ENCODE results near the gene AGT. TPM values are rescaled to one million over a fixed set of nuclear protein-coding genes. Genes with fewer than 3 reads are reported as not detected.

The AGT gene
- total RNA-seq, 1 experiment from 2014 or later: not detected

DNA sequence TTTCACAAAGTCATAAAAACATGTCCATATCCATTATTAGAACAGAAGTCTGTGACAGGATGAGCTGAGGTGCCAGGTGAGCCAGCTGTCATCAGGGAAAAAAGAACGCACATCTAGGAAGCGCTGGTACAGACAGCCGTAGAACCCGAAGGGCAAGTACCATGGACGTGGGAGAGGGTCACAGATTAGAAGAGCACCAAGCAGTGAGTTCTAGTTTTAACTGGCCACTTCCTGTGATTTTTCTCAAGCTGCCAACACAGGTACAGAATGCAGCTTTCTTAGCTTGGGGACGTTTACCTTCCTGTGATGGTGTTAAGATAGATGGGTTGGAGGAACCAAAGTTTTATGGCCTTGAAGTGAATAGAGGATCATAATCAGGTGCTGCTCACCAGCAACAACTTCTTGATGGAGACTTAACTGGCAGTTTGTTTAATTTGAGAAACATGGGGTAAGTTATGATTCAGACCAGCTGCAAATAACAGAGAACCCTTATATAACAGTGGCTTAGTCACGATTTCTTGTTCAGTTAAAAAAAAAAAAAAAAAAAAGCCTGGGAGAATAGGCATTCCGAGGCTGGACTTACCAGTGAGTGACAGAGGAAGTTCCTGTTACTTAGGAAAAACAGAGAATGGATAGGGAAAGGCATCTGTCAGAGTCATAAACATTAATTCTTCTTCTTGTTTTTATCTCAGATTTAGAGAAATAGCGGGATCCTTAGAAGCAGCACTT lies 30.9 kb downstream of the AGT start:
- DNase-seq: no peak

DNA sequence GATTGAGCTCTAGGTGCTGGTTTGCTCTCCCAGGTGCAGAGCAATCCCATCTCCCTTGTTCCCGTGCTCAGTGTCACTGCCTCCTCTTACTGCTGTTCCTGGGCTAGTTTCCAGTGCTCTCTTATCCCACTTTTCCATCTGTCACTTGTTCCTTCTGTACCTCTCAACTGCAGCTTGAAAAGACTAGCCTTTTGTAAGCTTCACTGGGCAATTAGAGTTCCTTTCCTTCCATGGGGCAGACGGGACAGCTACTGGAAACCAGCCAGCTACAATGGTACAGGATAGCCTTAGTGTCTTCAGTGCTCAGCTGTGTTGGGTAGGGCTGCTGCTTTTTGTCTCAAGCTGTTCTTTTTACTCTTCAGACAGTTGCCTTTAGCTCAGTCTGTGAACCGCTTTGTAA lies 31.6 kb downstream of the AGT start:
- Histone ChIP-seq H3K4me1 (ENCODE audit: low read length) (no peaks in the 10 kb centered on the region), H3K27me3 (ENCODE audit: low read length) (no peaks in the 10 kb centered on the region), H3K4me2 (ENCODE audit: low read depth, low read length, poor library complexity, severe bottlenecking) (no peak overlapping the region), H3K9me3 (ENCODE audit: low read length) (no peaks in the 10 kb centered on the region), H3K4me3 (ENCODE audit: low read length) (no peak overlapping the region), H3K27ac (ENCODE audit: low read length) (no peak overlapping the region), H4K20me1 (ENCODE audit: insufficient read depth, low read depth, low read length) (no peaks in the 10 kb centered on the region), H3K79me2 (ENCODE audit: low read length) (no peaks in the 10 kb centered on the region), H3K36me3 (ENCODE audit: insufficient read depth, low read length) (peaks cover 77% of the 10 kb centered on the region), H3K9me2 (replicated peaks; ENCODE audit: insufficient read depth, low read length) (no peaks in the 10 kb centered on the region), H2AFZ (ENCODE audit: low read length) (no peak overlapping the region), H3K9ac (ENCODE audit: low read length) (no peak overlapping the region)
- DNase-seq: no peak

More for the DNA sequence above, 30.9 kb downstream of the AGT start:
- no peaks in the 10 kb centered on the region for H3K79me2 ChIP-seq (ENCODE audit: low read length)
- H3K36me3 ChIP-seq (ENCODE audit: insufficient read depth, low read length): peaks cover 71% of the 10 kb centered on the region
- H3K9ac ChIP-seq (ENCODE audit: low read length): no peak overlapping the region
- H2AFZ ChIP-seq (ENCODE audit: low read length): no peak overlapping the region
- H3K4me1 ChIP-seq (ENCODE audit: low read length): no peaks in the 10 kb centered on the region
- H3K4me3 ChIP-seq (ENCODE audit: low read length): no peak overlapping the region
- H3K4me2 ChIP-seq (ENCODE audit: low read depth, low read length, poor library complexity, severe bottlenecking): no peak overlapping the region
- H3K9me2 ChIP-seq (replicated peaks; ENCODE audit: insufficient read depth, low read length): no peaks in the 10 kb centered on the region
- no peaks in the 10 kb centered on the region for H3K27me3 ChIP-seq (ENCODE audit: low read length)
- H3K9me3 ChIP-seq (ENCODE audit: low read length): no peaks in the 10 kb centered on the region
- no peaks in the 10 kb centered on the region for H4K20me1 ChIP-seq (ENCODE audit: insufficient read depth, low read depth, low read length)
- H3K27ac ChIP-seq (ENCODE audit: low read length): no peak overlapping the region

DNA sequence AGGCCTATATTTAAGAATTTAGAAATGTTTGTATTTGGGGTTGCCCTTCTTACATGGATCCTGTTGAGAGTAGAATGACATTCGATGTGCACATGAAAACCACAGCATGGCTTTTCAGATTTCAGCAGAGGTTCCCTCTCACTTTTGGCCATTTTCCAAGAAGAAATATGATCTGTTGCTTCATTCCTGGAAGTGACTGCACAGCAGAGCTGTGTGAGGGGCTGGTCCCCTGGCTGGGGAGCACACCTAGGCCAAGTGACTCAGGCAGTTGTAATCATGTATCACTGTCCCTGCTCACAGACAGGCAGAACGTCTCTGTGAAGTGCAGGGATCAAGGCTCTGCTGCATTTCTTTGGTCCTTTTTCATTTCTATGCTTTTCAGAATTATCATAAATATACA lies 32.3 kb downstream of the AGT start:
- Histone ChIP-seq H3K4me1 (ENCODE audit: low read length) (no peaks in the 10 kb centered on the region), H2AFZ (ENCODE audit: low read length) (no peak overlapping the region), H3K36me3 (ENCODE audit: insufficient read depth, low read length) (peaks cover 74% of the 10 kb centered on the region), H4K20me1 (ENCODE audit: insufficient read depth, low read depth, low read length) (no peaks in the 10 kb centered on the region), H3K4me2 (ENCODE audit: low read depth, low read length, poor library complexity, severe bottlenecking) (no peak overlapping the region), H3K9me3 (ENCODE audit: low read length) (no peaks in the 10 kb centered on the region), H3K9me2 (replicated peaks; ENCODE audit: insufficient read depth, low read length) (no peaks in the 10 kb centered on the region), H3K9ac (ENCODE audit: low read length) (no peak overlapping the region), H3K27me3 (ENCODE audit: low read length) (no peaks in the 10 kb centered on the region), H3K27ac (ENCODE audit: low read length) (no peak overlapping the region), H3K79me2 (ENCODE audit: low read length) (no peaks in the 10 kb centered on the region), H3K4me3 (ENCODE audit: low read length) (no peak overlapping the region)
- no peak for DNase-seq

DNA sequence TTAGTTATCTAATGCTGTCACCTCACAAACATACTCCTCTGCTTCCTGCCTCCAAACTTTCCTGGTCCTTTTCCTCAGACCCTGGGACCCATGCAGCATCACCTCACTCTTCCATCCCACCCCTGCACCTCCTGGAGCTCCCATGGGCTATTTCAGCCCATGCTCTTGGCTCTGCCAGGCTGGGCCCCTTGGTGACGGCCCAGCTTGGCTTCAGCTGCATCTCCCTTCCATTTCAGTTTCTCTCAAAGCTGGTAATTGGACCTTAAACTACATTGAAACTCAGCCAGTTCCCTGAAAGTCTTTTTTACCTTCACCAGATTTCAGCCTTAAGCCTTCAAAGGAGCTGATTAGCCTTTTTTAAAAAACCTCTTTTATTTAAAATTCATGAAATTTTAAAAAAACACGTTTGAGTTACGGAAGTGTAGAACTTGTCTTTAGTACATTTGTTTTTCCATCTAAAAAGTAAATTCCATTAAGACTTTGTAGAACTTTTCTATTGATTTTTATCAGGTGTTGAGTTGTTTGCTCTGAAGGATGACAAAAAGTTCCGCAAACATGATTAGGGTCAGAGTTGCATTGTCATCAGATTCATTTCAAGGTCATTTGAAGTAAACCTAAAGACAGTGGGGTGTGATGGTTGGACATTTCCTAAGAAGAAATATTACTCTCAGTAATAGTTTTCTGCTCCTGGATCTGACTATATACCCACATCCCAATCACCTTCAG lies 33.5 kb downstream of the AGT start:
- H3K36me3 ChIP-seq (ENCODE audit: insufficient read depth, low read length): peaks cover 77% of the 10 kb centered on the region
- no peak overlapping the region for H2AFZ ChIP-seq (ENCODE audit: low read length)
- no peak overlapping the region for H3K4me3 ChIP-seq (ENCODE audit: low read length)
- no peak overlapping the region for H3K4me2 ChIP-seq (ENCODE audit: low read depth, low read length, poor library complexity, severe bottlenecking)
- H3K4me1 ChIP-seq (ENCODE audit: low read length): no peaks in the 10 kb centered on the region
- no peak overlapping the region for H3K27ac ChIP-seq (ENCODE audit: low read length)
- no peaks in the 10 kb centered on the region for H3K9me3 ChIP-seq (ENCODE audit: low read length)
- DNase-seq: no peak
- H3K9ac ChIP-seq (ENCODE audit: low read length): no peak overlapping the region
- no peaks in the 10 kb centered on the region for H3K9me2 ChIP-seq (replicated peaks; ENCODE audit: insufficient read depth, low read length)
- H3K27me3 ChIP-seq (ENCODE audit: low read length): no peaks in the 10 kb centered on the region
- H3K79me2 ChIP-seq (ENCODE audit: low read length): no peaks in the 10 kb centered on the region
- H4K20me1 ChIP-seq (ENCODE audit: insufficient read depth, low read depth, low read length): no peaks in the 10 kb centered on the region

GRCh38 chr1:230679825-230680224 lies 34.1 kb downstream of the AGT start:
- no peak overlapping the region for H3K4me2 ChIP-seq (ENCODE audit: low read depth, low read length, poor library complexity, severe bottlenecking)
- H2AFZ ChIP-seq (ENCODE audit: low read length): no peak overlapping the region
- no peaks in the 10 kb centered on the region for H3K9me3 ChIP-seq (ENCODE audit: low read length)
- H3K9me2 ChIP-seq (replicated peaks; ENCODE audit: insufficient read depth, low read length): no peaks in the 10 kb centered on the region
- no peaks in the 10 kb centered on the region for H3K4me1 ChIP-seq (ENCODE audit: low read length)
- no peak for DNase-seq
- H3K27ac ChIP-seq (ENCODE audit: low read length): no peak overlapping the region
- H3K4me3 ChIP-seq (ENCODE audit: low read length): no peak overlapping the region
- H3K9ac ChIP-seq (ENCODE audit: low read length): no peak overlapping the region
- no peaks in the 10 kb centered on the region for H3K79me2 ChIP-seq (ENCODE audit: low read length)
- no peaks in the 10 kb centered on the region for H3K27me3 ChIP-seq (ENCODE audit: low read length)
- H3K36me3 ChIP-seq (ENCODE audit: insufficient read depth, low read length): peaks cover 74% of the 10 kb centered on the region
- H4K20me1 ChIP-seq (ENCODE audit: insufficient read depth, low read depth, low read length): no peaks in the 10 kb centered on the region

- no peak overlapping the region for H3K27ac ChIP-seq (ENCODE audit: low read length)
- no peak overlapping the region for H3K4me2 ChIP-seq (ENCODE audit: low read depth, low read length, poor library complexity, severe bottlenecking)
- no peak overlapping the region for H3K4me3 ChIP-seq (ENCODE audit: low read length)
- H3K4me1 ChIP-seq (ENCODE audit: low read length): no peaks in the 10 kb centered on the region
- H3K27me3 ChIP-seq (ENCODE audit: low read length): no peaks in the 10 kb centered on the region
- H3K9ac ChIP-seq (ENCODE audit: low read length): no peak overlapping the region
- peaks cover 74% of the 10 kb centered on the region for H3K36me3 ChIP-seq (ENCODE audit: insufficient read depth, low read length)
- no peak overlapping the region for H2AFZ ChIP-seq (ENCODE audit: low read length)
- no peaks in the 10 kb centered on the region for H4K20me1 ChIP-seq (ENCODE audit: insufficient read depth, low read depth, low read length)
- no peaks in the 10 kb centered on the region for H3K79me2 ChIP-seq (ENCODE audit: low read length)
- no peaks in the 10 kb centered on the region for H3K9me3 ChIP-seq (ENCODE audit: low read length)
- no peak for DNase-seq
- H3K9me2 ChIP-seq (replicated peaks; ENCODE audit: insufficient read depth, low read length): no peaks in the 10 kb centered on the region
These were observed 34.7 kb downstream of the AGT start for GRCh38 chr1:230679192-230679591.

DNA sequence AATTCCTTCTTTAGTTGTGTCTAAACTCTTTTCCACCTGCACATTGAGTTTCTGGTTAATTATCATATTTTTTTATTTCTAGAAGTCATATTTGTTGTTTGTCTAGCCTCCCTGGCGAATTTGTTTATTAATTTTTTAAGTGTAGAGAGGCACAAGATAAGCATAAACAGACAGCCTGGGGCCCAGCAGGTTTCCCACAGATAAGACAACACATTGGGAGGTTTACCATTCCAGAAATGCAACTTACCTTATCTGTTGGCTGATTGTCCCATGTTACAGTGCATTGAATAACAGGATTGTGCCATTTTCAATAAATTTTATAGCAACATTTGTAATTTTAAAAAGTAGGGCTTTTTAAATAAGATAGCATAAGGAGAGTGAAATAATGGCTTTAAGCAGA lies 36.7 kb downstream of the AGT start:
- no peaks in the 10 kb centered on the region for H3K27me3 ChIP-seq (ENCODE audit: low read length)
- H3K36me3 ChIP-seq (ENCODE audit: insufficient read depth, low read length): peaks cover 69% of the 10 kb centered on the region
- no peaks in the 10 kb centered on the region for H3K79me2 ChIP-seq (ENCODE audit: low read length)
- H3K4me2 ChIP-seq (ENCODE audit: low read depth, low read length, poor library complexity, severe bottlenecking): no peak overlapping the region
- no peak overlapping the region for H2AFZ ChIP-seq (ENCODE audit: low read length)
- H3K27ac ChIP-seq (ENCODE audit: low read length): no peak overlapping the region
- H4K20me1 ChIP-seq (ENCODE audit: insufficient read depth, low read depth, low read length): no peaks in the 10 kb centered on the region
- no peaks in the 10 kb centered on the region for H3K9me2 ChIP-seq (replicated peaks; ENCODE audit: insufficient read depth, low read length)
- DNase-seq: no peak
- H3K4me1 ChIP-seq (ENCODE audit: low read length): no peaks in the 10 kb centered on the region
- H3K9me3 ChIP-seq (ENCODE audit: low read length): no peaks in the 10 kb centered on the region
- no peak overlapping the region for H3K9ac ChIP-seq (ENCODE audit: low read length)
- no peak overlapping the region for H3K4me3 ChIP-seq (ENCODE audit: low read length)

- Histone ChIP-seq H3K9ac (ENCODE audit: low read length) (no peak overlapping the region), H3K4me1 (ENCODE audit: low read length) (no peaks in the 10 kb centered on the region), H3K27me3 (ENCODE audit: low read length) (no peaks in the 10 kb centered on the region), H3K9me2 (replicated peaks; ENCODE audit: insufficient read depth, low read length) (no peaks in the 10 kb centered on the region), H3K79me2 (ENCODE audit: low read length) (no peaks in the 10 kb centered on the region), H3K27ac (ENCODE audit: low read length) (no peak overlapping the region), H3K9me3 (ENCODE audit: low read length) (no peaks in the 10 kb centered on the region), H2AFZ (ENCODE audit: low read length) (no peak overlapping the region), H3K4me2 (ENCODE audit: low read depth, low read length, poor library complexity, severe bottlenecking) (no peak overlapping the region), H3K36me3 (ENCODE audit: insufficient read depth, low read length) (peaks cover 61% of the 10 kb centered on the region), H4K20me1 (ENCODE audit: insufficient read depth, low read depth, low read length) (no peaks in the 10 kb centered on the region), H3K4me3 (ENCODE audit: low read length) (no peak overlapping the region)
- no peak for DNase-seq
These were observed 39.3 kb downstream of the AGT start for GRCh38 chr1:230674581-230674980.
